Loucy (cell line): ENCODE data around the gene KLK8.

Source experiments
- H2AFZ ChIP-seq: fragments of 200-600 bp; sonication (generic); 2 replicates; pipeline ENCODE4 v1.6.0; 2016; ENCODE audit warnings: antibody characterized with exemption, mild to moderate bottlenecking, low read length, moderate library complexity
- H3F3A ChIP-seq: fragments of 200-600 bp; 2 replicates; pipeline ENCODE4 v1.6.0; 2016; ENCODE audit warnings: antibody characterized with exemption, low read depth, mild to moderate bottlenecking
- H3K27me3 ChIP-seq: fragments of 200-600 bp; sonication (generic); 2 replicates; pipeline ENCODE4 v1.6.1; 2014; ENCODE audit warnings: low read length, mild to moderate bottlenecking; ENCODE audit not compliant: insufficient read depth, poor library complexity, severe bottlenecking
- H3K36me3 ChIP-seq: fragments of 200-600 bp; sonication (generic); 2 replicates; pipeline ENCODE4 v1.6.1; 2016; ENCODE audit warnings: low read length; ENCODE audit not compliant: insufficient read depth
- H3K4me1 ChIP-seq: fragments of 200-600 bp; sonication (generic); 2 replicates; pipeline ENCODE4 v1.5.1; 2014; ENCODE audit warnings: low read length, mild to moderate bottlenecking; ENCODE audit not compliant: insufficient read depth, poor library complexity, severe bottlenecking
- H3K4me2 ChIP-seq: fragments of 200-600 bp; sonication (generic); 2 replicates; pipeline ENCODE4 v1.6.0; 2014; ENCODE audit warnings: antibody characterized with exemption, low read length, low read depth, mild to moderate bottlenecking; ENCODE audit not compliant: poor library complexity, severe bottlenecking
- H3K4me3 ChIP-seq: fragments of 200-600 bp; sonication (generic); 2 replicates; pipeline ENCODE4 v1.5.1; 2014; ENCODE audit warnings: low read length, mild to moderate bottlenecking, mixed read lengths; ENCODE audit not compliant: poor library complexity, severe bottlenecking
- H3K79me2 ChIP-seq: fragments of 200-600 bp; sonication (generic); 2 replicates; pipeline ENCODE4 v1.6.1; 2014; ENCODE audit warnings: low read length; ENCODE audit not compliant: insufficient read depth
- H3K9ac ChIP-seq: fragments of 200-600 bp; sonication (generic); 2 replicates; pipeline ENCODE4 v1.6.0; 2014; ENCODE audit warnings: mild to moderate bottlenecking, low read depth, low read length, moderate library complexity; ENCODE audit not compliant: poor library complexity, severe bottlenecking
- H3K9me2 ChIP-seq: fragments of 200-600 bp; sonication (generic); replicated peaks from 2 replicates; pipeline ENCODE4 v1.6.1; 2016; ENCODE audit warnings: low read depth, low read length, mixed read lengths
- H3K9me3 ChIP-seq: fragments of 200-600 bp; sonication (generic); 2 replicates; pipeline ENCODE4 v1.6.1; 2014; ENCODE audit warnings: mild to moderate bottlenecking, antibody characterized with exemption, low read length, low read depth; ENCODE audit not compliant: insufficient read depth
- H4K20me1 ChIP-seq: fragments of 200-600 bp; sonication (generic); 2 replicates; pipeline ENCODE4 v1.6.0; 2014; ENCODE audit warnings: antibody characterized with exemption, low read length, mild to moderate bottlenecking; ENCODE audit not compliant: insufficient read depth, poor library complexity, severe bottlenecking
- EZH2phosphoT487 ChIP-seq: fragments of 200-600 bp; IDR thresholded peaks from 2 replicates; pipeline ENCODE4 v1.6.1; 2018; ENCODE audit warnings: antibody characterized with exemption, mild to moderate bottlenecking, moderate library complexity, borderline replicate concordance
- TF ChIP-seq, protein P1 (sequence below): fragments of 200-600 bp; sonication (generic); conservative IDR thresholded peaks from 2 replicates; pipeline ENCODE4 v1.5.1; 2014; ENCODE audit warnings: mild to moderate bottlenecking, antibody characterized with exemption, low read length

Gene KLK8

DNA sequence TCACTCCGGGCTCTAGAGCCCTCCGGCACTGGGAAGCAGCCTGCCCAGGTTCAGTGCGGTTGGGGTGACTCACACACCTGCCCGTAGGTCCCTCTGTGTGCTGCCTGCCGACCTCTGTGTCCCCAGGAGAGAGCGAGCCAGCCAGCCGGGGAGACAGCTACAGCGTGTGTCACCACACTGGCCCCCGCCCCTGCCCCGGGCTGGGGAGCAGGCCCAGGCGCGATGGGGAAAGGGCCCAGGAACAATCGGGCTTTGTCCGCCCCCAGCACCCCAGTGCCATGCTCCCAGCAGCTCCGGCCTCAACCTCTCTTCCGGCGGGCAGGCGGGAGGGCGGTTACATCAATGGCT lies 32.0 kb downstream of the KLK8 start, which contains the start of gene KLK6:
Gene KLK6 (minus strand): TSS at position 179 of the 348 bp plus-strand sequence. CDS start 1,487 bp downstream, outside the sequence.
- Histone ChIP-seq H3K9me2 (no peaks in the 10 kb centered on the region), H3K9ac (no peak within 1 kb of the TSS), H3K36me3 (no peaks in the 10 kb centered on the region), H2AFZ (no peak within 1 kb of the TSS), H3K79me2 (no peaks in the 10 kb centered on the region), H3K27me3 (no peaks in the 10 kb centered on the region), H3F3A (no peaks in the 10 kb centered on the region), H4K20me1 (no peaks in the 10 kb centered on the region), H3K9me3 (no peaks in the 10 kb centered on the region; the same call in 1 of the 2 replicates), H3K4me2 (no peak within 1 kb of the TSS), H3K4me1 (no peaks in the 10 kb centered on the region), H3K4me3 (no peak within 1 kb of the TSS)
- TF ChIP-seq EZH2phosphoT487 = no peak
- TF ChIP-seq, protein P1, sequence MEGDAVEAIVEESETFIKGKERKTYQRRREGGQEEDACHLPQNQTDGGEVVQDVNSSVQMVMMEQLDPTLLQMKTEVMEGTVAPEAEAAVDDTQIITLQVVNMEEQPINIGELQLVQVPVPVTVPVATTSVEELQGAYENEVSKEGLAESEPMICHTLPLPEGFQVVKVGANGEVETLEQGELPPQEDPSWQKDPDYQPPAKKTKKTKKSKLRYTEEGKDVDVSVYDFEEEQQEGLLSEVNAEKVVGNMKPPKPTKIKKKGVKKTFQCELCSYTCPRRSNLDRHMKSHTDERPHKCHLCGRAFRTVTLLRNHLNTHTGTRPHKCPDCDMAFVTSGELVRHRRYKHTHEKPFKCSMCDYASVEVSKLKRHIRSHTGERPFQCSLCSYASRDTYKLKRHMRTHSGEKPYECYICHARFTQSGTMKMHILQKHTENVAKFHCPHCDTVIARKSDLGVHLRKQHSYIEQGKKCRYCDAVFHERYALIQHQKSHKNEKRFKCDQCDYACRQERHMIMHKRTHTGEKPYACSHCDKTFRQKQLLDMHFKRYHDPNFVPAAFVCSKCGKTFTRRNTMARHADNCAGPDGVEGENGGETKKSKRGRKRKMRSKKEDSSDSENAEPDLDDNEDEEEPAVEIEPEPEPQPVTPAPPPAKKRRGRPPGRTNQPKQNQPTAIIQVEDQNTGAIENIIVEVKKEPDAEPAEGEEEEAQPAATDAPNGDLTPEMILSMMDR = no peak

- no peaks in the 10 kb centered on the region for H3F3A ChIP-seq
- H3K27me3 ChIP-seq = no peaks in the 10 kb centered on the region
- no peaks in the 10 kb centered on the region for H4K20me1 ChIP-seq
- H3K4me1 ChIP-seq = no peaks in the 10 kb centered on the region
- no peaks in the 10 kb centered on the region for H3K36me3 ChIP-seq
- no peak overlapping the region for H2AFZ ChIP-seq
- no peaks in the 10 kb centered on the region; the same call in 1 of the 2 replicates for H3K9me3 ChIP-seq
- H3K9ac ChIP-seq = no peak overlapping the region
- H3K79me2 ChIP-seq = no peaks in the 10 kb centered on the region
- no peak overlapping the region for H3K4me3 ChIP-seq
- no peaks in the 10 kb centered on the region for H3K9me2 ChIP-seq
- H3K4me2 ChIP-seq = no peak overlapping the region
- TF ChIP-seq EZH2phosphoT487 = no peak
- TF ChIP-seq, protein P1 = no peak
Measured at GRCh38 chr19:50968716-50969412, 32.5 kb downstream of the KLK8 start.

DNA sequence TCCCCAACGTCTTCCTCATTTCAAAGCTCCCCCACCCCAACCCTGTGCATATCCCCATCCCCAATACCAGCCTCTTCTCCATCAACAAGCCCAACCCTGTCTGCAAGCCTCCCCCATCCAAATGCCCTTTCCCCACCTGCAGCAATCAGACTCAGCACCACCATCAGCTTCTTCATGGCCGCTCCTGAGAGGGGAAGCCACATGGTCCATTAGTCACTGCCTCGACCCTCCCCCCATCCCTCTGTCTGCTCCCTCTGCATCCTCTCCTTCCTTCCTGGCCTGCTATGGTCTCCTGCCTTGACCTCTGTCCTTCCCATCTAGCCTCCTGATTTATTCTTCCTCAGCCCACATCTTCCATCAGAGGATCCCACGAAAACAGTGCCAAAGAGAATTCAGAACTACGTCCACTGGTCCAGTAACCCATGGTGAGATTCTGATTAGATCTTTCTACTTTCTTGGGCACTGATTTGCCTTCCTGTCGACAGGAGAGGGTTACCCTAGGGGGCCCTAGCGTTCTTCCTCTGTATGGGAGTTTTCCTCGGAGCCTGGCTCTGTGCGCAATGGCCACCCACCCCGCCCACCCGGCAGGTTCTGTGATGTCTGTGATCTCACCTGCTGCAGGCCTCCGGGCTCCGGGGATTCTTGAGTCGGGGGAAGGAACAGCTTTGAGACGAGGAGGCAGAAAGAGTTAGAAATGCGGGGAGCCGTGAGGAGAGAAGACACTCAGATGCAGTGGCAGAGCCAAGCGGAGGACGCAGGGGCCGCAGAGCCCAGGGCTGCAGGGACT lies 33.3 kb downstream of the KLK8 start:
- Histone ChIP-seq H3F3A (no peaks in the 10 kb centered on the region), H3K4me1 (no peaks in the 10 kb centered on the region), H4K20me1 (no peaks in the 10 kb centered on the region), H3K79me2 (no peaks in the 10 kb centered on the region), H3K9me2 (no peaks in the 10 kb centered on the region), H3K9ac (no peak overlapping the region), H3K9me3 (no peaks in the 10 kb centered on the region; the same call in 1 of the 2 replicates), H3K4me3 (no peak overlapping the region), H3K4me2 (no peak overlapping the region), H3K36me3 (no peaks in the 10 kb centered on the region), H2AFZ (no peak overlapping the region), H3K27me3 (no peaks in the 10 kb centered on the region)
- TF ChIP-seq, protein P1 = no peak
- no peak for TF ChIP-seq EZH2phosphoT487
